ENCODE measurements around the gene TRPM3.

The TRPM3 gene

DNA sequence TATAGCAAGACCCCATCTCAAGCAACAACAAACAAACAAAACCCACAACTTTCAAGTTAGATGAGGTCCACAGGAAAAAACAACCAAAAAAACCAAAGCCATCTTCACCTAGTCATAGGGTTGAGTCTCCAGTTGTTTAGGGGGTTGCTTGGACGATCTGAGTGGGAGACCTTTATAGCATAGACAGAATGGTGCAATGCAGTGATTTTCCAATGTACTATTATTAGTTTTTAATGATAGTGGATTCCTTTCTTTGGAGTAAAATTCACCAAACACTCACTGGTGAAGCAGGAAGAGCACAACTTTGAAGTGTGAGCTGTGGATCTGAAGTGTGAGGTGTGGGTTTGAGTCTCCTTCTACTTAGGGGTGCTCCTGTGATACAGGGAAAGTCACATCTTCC lies 640.0 kb downstream of the TRPM3 start:
- Histone ChIP-seq H3K27ac (replicated peaks) (no peak overlapping the region), H3K4me3 (replicated peaks; ENCODE audit: insufficient read depth, low read length) (no peak overlapping the region), H3K27me3 (ENCODE audit: insufficient read depth, poor library complexity, severe bottlenecking) (no peaks in the 10 kb centered on the region)
- TF ChIP-seq, protein P1, sequence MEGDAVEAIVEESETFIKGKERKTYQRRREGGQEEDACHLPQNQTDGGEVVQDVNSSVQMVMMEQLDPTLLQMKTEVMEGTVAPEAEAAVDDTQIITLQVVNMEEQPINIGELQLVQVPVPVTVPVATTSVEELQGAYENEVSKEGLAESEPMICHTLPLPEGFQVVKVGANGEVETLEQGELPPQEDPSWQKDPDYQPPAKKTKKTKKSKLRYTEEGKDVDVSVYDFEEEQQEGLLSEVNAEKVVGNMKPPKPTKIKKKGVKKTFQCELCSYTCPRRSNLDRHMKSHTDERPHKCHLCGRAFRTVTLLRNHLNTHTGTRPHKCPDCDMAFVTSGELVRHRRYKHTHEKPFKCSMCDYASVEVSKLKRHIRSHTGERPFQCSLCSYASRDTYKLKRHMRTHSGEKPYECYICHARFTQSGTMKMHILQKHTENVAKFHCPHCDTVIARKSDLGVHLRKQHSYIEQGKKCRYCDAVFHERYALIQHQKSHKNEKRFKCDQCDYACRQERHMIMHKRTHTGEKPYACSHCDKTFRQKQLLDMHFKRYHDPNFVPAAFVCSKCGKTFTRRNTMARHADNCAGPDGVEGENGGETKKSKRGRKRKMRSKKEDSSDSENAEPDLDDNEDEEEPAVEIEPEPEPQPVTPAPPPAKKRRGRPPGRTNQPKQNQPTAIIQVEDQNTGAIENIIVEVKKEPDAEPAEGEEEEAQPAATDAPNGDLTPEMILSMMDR (IDR thresholded peaks at IDR 0.05; ENCODE audit: insufficient read depth, low read length) = no peak
- no peak for TF ChIP-seq GABPA (IDR thresholded peaks at IDR 0.05; ENCODE audit: low read depth)
- TF ChIP-seq, protein P2, sequence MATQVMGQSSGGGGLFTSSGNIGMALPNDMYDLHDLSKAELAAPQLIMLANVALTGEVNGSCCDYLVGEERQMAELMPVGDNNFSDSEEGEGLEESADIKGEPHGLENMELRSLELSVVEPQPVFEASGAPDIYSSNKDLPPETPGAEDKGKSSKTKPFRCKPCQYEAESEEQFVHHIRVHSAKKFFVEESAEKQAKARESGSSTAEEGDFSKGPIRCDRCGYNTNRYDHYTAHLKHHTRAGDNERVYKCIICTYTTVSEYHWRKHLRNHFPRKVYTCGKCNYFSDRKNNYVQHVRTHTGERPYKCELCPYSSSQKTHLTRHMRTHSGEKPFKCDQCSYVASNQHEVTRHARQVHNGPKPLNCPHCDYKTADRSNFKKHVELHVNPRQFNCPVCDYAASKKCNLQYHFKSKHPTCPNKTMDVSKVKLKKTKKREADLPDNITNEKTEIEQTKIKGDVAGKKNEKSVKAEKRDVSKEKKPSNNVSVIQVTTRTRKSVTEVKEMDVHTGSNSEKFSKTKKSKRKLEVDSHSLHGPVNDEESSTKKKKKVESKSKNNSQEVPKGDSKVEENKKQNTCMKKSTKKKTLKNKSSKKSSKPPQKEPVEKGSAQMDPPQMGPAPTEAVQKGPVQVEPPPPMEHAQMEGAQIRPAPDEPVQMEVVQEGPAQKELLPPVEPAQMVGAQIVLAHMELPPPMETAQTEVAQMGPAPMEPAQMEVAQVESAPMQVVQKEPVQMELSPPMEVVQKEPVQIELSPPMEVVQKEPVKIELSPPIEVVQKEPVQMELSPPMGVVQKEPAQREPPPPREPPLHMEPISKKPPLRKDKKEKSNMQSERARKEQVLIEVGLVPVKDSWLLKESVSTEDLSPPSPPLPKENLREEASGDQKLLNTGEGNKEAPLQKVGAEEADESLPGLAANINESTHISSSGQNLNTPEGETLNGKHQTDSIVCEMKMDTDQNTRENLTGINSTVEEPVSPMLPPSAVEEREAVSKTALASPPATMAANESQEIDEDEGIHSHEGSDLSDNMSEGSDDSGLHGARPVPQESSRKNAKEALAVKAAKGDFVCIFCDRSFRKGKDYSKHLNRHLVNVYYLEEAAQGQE (IDR thresholded peaks at IDR 0.05; ENCODE audit: insufficient replicate concordance, low read depth) = no peak
- no peak for TF ChIP-seq SPI1 (IDR thresholded peaks at IDR 0.05; ENCODE audit: borderline replicate concordance, low read depth)
- no peak for TF ChIP-seq POLR2AphosphoS5 (IDR thresholded peaks at IDR 0.05; ENCODE audit: low read depth)
- DNase-seq (ENCODE audit: low read depth in 1 of 2, low spot score in 1 of 2) = no peak

DNA sequence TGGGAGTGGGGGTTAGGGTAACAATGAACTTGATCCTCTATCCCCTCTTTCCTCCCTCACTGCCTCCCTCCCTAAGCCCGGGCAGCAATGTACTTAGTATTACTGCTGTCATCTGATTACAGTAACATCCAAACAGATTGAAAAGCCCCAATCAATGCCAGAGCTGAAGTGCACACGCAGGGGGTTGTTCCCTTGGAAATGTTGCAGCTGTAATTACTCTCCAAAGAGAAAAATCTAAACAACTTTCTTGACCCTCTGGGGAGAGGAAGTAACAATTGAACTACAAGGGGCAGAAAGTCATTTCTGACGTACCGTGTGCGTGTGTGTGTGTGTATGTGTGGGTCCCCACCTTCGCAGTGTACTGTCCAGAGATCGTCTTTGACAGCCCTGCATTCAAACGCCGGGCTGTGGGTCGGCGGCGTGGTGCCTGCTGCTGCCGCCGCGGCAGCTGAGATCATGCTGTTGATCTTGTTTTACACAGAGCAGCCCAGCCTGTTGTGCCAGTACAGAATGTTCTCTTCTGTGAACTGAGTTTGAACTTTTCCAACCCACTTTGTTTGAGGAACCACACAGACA lies 640.9 kb downstream of the TRPM3 start:
- TF ChIP-seq, protein P1 (IDR thresholded peaks at IDR 0.05; ENCODE audit: insufficient read depth, low read length) = no peak
- TF ChIP-seq, protein P2 (IDR thresholded peaks at IDR 0.05; ENCODE audit: insufficient replicate concordance, low read depth) = no peak
- no peak for TF ChIP-seq SPI1 (IDR thresholded peaks at IDR 0.05; ENCODE audit: borderline replicate concordance, low read depth)
- TF ChIP-seq POLR2AphosphoS5 (IDR thresholded peaks at IDR 0.05; ENCODE audit: low read depth) = no peak
- TF ChIP-seq GABPA (IDR thresholded peaks at IDR 0.05; ENCODE audit: low read depth) = no peak
- no peak overlapping the region for H3K27ac ChIP-seq (replicated peaks)

DNA sequence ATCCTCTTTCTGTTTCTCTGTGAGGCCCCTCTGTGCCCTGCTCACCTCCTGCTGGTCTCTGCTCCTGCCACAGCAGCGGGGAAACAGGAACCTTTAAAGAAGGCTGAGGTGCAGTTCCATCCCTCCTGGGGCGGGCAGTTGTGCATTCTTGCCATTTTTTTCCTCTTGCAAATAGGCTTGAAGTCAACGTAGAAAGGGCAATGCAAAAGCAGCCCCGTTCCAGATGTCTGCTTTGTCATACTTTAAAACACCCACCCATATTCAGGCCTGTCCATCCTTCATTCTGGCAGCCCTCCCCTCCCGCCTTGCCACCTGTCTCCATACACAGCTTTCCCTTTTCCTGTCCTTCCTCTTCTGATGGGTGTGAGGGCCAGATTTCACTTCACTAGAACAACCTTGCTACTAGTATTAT lies 641.5 kb downstream of the TRPM3 start:
- no peak overlapping the region for H3K27ac ChIP-seq (replicated peaks)
- no peak for TF ChIP-seq GABPA (IDR thresholded peaks at IDR 0.05; ENCODE audit: low read depth)
- TF ChIP-seq, protein P1 (IDR thresholded peaks at IDR 0.05; ENCODE audit: insufficient read depth, low read length) = no peak
- no peak for TF ChIP-seq POLR2AphosphoS5 (IDR thresholded peaks at IDR 0.05; ENCODE audit: low read depth)
- TF ChIP-seq SPI1 (IDR thresholded peaks at IDR 0.05; ENCODE audit: borderline replicate concordance, low read depth) = no peak
- TF ChIP-seq, protein P2 (IDR thresholded peaks at IDR 0.05; ENCODE audit: insufficient replicate concordance, low read depth) = no peak
- no peak for DNase-seq (ENCODE audit: low read depth in 1 of 2, low spot score in 1 of 2)

More for the DNA sequence above, 640.9 kb downstream of the TRPM3 start:
- no peak overlapping the region for H3K4me3 ChIP-seq (replicated peaks; ENCODE audit: insufficient read depth, low read length)
- no peaks in the 10 kb centered on the region for H3K27me3 ChIP-seq (ENCODE audit: insufficient read depth, poor library complexity, severe bottlenecking)
- DNase-seq (ENCODE audit: low read depth in 1 of 2, low spot score in 1 of 2) = no peak

More for the DNA sequence above, 641.5 kb downstream of the TRPM3 start:
- Histone ChIP-seq H3K4me3 (replicated peaks; ENCODE audit: insufficient read depth, low read length) (no peak overlapping the region), H3K27me3 (ENCODE audit: insufficient read depth, poor library complexity, severe bottlenecking) (no peaks in the 10 kb centered on the region)
